ENCODE data around the gene LEUTX.
"Not testable (repeated sequence)": the region's sequence is repeated elsewhere in the genome, so short reads cannot be mapped to it uniquely, and the experiment has no call there.

The LEUTX gene, protein sequence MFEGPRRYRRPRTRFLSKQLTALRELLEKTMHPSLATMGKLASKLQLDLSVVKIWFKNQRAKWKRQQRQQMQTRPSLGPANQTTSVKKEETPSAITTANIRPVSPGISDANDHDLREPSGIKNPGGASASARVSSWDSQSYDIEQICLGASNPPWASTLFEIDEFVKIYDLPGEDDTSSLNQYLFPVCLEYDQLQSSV

DNA sequence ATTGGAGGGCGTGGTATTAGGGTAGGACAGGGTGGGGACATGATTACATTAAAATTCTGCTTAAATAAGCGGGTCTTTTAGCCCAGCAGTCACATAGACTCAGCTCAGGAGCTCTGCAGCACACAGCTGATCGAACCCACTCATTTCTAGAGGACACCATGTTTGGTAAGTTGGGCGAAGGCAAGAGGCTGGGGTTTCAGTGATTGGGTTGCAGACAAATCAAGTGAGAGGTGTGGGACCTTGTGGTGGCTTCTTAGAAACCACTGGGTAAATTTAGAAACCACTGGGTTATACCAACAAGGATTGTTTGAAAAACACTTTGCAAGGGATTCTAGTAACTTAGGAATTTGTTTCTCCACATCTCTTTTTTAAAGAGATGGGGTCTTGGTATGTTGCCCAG is at the start of gene LEUTX:
Gene LEUTX, plus strand, starts transcription at position 92 of the 400 bp plus-strand sequence. Its CDS starts 67 bp downstream, at position 159.
- no peak for DNase-seq

DNA sequence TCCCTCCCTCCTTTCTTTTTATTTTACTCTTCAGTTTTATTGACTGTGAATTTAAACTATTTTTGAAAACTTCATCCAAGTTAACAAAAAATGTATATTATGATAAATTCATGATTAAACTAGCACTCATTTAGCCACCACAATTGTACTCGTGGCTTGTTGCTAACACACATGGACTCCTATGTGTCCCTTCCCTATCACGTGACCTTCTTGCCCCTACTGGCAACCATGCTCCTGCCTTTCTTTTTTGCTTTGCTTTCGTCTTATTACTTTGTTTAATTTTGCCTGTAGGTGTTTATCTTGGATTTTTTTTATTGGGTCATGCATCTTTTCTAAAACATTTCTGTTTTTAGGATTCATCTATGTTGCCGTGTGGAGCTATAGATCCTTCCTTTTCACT is 49.1 kb upstream of the LEUTX start:
- no peak for DNase-seq

DNA sequence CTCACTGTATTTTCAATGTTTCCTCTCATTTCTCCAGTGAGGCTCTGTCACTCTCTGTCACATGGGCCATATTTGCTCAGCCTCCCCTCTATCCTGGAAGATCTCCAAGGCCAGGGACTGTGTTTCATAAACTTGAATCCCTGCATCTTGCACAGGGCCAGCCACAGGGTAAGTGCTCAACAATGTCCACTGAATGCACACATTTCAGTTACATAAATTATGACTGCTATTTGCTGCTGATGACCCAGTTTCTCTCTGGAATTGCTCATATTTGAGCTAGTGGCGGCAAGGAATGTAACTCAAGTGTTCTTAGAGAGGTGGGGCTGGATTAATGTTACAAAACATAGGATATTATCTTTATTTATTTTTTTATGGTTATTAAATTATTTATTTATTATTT is 47.0 kb upstream of the LEUTX start:
- no peak for DNase-seq

DNA sequence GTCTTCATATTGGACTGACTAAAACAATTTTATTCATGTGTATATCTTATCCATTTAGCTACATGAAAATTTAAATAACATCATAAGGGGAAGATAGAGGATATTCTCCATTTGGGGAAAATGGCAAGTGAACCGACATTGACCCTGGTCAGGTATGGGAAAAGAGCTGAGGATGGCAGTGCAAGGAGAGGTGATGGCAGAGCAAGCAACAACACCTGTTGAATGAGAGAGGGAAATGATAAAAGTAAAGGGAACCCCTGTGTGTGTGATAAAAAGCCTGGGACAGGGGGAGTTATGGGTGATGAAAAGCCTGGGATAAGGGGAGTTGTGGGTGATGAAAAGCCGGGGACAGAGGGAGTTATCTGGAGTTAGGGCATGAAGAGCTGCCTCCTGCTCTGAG is 44.8 kb upstream of the LEUTX start:
- DNase-seq: no peak

DNA sequence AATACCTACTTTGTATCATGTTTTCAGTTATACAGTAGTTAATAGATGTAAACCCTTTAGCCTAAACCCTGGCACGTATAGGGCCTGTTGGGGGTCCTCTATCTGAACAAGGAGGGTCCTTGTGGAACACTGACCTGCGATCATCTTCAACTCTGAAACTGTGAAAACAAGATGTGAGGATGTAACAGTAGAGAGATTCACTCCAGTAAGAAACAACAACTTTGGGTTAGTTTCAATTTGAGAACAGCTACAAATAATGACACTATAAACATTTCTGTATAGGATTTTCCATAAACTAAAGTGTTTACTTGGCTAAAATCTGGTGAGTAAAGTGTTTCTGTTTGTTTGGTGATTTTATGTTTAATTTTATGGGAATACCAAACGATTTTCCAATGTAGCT is 43.0 kb upstream of the LEUTX start:
- no peak for DNase-seq

DNA sequence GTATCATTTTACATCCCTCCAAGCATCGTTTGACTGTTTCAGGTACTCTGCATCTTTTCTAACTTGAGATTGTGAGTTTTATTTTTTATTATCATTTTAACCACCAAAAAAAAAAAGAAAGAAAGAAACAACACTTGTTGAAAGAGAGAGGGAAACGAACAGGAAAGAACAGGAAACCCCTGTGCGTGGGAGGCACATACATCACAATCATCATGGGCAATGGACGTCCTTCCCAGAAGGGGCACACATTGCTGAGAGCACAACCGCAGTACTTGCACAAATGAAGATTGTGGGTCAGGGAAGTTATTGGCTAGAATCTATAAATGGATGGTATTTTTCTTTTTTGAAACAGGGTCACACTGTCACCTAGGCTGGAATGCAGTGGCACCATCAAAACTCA is 42.6 kb upstream of the LEUTX start:
- DNase-seq: no peak

DNA sequence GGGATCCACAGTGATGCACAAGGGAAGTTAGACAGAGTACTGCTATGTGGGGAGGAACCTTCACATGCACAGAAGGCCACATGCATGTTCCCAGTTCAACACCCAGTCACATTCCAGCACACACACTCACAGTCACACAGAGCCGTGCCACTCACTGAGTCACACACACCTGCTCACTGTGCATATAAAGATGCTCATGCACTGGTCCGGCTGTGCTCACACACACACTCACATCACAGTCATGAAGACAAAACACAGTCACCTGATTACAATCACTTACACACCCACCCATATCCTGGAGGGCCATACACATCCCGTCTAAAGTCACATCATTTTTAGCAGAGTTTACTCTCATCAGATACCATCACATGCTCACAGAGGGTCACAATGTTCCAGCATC is 41.3 kb upstream of the LEUTX start:
- no peak for DNase-seq

DNA sequence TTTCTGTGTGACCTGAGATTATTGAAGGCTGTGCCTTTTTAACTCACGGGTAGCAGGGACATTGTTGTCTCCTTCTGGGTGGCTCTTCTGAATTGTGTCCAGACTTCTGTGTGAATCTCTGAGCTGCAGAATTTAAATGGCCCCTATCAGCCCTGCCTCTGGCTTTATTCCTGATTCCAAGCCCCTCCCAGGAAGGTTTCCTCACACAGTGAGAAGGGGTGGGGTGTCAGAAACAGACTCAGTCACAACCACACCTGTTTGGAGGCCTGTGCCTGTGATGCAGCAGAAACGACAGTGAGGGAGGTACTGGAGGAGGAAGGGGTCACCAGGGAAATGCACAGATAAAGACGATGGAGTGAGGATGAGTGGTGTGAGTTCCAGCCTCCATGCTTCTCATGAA is 40.8 kb upstream of the LEUTX start, which contains the start of gene CLC:
Gene CLC, minus strand, starts transcription at position 139 of the 400 bp plus-strand sequence. Its CDS starts 77 bp downstream, at position 62.
- DNase-seq: no peak

DNA sequence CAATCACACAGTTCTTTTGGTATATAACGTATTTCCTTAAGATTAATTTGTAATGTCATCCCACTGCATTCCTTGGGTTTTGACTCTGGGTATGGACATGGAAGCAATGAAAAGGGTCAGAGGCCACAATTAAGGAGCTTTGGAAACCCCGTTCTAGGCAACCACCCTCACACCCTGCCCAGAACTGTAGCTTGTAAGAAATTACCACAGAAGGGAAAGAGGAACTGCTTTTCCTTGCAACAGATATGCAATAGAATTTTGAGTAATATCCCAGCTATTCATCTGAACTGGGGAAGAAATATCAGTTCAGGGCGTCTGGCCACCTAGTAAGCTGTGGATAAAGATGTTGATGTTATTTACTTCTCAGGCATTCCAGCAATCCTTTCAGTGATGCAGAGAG is 39.8 kb upstream of the LEUTX start:
- no peak for DNase-seq

DNA sequence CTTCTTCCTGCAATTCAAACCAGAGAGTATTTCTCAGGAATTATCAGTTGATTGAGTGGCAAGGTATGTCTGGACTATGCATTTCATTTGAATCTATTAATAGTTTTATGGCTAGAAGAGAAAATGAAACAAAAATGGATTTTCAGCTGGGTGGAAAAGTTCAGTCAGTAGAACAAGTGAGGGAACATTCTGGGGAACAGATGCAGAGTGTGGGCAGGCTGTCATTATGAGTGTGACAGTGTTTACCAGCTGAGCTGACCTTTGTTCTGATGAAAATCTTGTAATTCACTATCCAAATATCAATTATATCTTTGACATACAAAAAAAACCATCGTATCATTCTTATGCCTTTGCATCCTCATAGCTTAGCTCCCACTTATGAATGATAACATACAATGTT is 38.3 kb upstream of the LEUTX start:
- no peak for DNase-seq

DNA sequence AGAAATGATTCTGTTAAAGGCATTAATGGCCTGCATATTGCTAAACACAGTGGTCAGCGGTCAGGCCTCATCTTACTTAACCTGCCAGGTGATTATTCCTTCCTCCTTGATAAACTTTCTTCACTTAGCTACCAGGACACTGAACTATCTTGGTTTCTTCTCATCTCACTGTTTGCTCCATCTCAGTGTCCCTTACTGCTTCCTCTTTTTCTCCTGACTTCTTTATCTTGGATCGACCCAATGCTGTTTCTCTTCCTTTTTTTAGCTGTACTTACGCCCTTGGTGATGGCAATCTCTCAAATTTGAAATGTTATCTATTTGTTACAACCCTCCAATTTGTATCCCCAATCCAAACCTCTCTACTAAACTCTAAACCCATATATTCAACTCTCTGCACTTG is 33.0 kb upstream of the LEUTX start:
- no peak for DNase-seq

DNA sequence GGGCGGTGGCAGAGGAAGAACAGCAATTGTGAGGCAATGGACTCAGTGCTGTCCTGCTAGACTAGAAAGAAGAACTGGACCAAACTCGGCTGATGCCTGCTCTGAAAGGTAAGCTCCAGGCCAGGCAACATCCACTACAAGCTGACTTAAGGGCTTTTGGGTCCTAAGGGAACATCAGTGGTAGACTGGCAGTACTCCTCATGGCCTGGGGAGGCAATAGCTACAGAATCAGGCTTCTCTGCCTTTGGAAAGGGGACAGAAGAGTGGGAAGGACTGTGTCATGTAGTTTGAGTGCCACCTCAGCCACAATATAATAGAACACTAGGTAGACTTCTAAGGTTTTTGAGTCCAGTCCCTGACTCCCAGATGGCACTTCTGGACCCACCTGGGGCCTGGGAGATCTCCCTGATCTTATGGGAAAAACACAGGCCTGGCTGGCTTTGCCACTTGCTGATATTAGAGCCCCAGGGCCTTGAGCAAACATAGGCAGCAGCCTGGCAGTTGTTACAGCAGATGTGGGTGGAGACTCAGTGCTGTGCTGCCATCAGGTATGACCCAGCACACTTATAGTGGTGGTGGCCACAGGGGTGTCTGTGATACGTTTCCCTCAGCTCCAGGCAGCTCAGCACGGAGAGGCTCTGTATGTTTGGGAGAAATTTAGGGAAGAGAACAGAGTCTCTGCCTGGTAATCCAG is 31.7 kb upstream of the LEUTX start:
- DNase-seq: no peak

DNA sequence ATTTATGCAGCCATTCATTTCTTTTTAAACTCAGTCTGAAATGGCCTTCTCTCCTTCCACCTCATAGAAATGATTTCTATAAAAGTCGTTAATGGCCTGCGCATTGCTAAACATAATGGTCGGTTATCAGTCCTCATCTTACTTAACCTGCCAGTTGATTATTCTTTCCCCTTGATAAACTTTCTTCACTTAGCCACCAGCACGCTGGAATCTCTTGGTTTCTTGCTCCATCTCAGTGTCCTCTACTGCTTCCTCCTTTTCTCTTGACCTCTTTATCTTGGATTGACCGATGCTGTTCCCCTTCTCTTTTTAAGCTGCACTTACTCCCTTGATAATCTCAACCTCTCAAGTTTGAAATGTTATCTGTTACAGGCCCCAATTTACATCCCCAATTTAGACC is 28.7 kb upstream of the LEUTX start:
- no peak for DNase-seq

DNA sequence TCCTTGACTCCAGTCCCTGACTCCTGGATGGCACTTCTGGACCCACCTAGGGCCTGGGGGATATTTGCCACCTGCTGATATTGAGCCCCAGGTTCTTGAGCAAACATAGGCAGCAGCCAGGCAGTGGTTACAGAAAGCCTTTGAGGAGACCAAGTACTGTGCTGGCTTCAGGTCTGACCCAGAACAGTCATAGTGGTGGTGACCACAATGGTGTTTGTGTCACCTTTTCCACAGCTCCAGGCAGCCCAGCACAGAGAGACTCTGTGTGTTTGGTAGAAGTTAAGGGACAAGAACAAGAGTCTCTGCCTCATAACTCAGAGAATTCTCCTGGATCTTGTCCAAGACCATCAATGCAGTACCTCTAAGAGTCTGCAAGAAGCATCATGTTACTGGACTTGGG is 26.3 kb upstream of the LEUTX start:
- DNase-seq: no peak

DNA sequence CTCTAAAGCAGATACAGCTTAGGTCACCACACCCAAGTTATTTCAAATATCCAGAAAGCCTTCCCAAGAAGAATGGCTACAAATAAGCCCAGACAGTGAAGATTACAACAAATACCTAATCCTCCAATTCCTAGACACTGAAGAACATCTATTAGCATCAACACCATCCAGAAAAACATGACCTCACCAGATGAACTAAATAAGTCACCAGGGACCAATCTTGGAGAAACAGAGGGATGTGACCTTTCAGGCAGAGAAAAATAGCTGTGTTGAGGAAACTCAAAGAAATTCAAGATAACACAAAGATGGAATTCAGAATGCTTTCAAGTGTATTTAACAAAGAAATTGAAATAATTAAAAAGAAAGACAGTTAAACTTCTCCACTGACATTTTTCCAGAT is 25.9 kb upstream of the LEUTX start:
- DNase-seq: no peak

DNA sequence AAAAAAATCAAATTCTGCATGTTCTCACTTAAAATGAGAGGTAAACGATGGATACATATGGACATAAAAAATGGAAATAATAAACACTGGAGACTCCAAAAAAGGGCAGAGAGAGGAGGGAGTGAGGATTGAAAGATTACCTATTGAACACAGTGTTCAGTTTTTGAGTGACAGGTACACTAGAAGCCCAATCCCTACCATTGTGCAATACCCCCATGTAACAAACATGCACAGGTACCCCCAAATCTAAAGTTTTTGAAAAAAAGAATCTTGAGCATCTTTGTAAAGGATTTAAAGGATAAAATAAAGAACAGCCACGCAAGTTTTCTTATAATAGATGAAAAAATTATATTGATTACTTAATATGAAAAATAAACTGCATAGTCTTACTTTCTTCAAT is 24.1 kb upstream of the LEUTX start:
- DNase-seq: no peak

DNA sequence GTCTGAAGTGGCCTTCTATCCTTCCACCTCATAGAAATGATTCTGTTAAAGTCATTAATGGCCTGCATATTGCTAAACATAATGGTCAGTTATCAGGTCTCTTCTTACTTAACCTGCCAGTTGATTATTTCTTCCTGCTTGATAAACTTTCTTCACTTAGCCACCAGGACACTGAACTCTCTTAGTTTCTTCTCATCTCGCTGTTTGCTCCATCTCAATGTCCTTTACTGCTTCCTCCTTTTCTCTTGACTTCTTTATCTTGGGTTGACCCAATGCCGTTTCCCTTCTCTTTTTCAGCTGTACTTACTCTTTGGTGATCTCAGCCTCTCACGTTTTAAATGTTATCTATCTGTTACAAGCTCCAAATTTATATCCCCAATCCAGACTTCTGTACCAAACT is 23.7 kb upstream of the LEUTX start:
- no peak for DNase-seq

DNA sequence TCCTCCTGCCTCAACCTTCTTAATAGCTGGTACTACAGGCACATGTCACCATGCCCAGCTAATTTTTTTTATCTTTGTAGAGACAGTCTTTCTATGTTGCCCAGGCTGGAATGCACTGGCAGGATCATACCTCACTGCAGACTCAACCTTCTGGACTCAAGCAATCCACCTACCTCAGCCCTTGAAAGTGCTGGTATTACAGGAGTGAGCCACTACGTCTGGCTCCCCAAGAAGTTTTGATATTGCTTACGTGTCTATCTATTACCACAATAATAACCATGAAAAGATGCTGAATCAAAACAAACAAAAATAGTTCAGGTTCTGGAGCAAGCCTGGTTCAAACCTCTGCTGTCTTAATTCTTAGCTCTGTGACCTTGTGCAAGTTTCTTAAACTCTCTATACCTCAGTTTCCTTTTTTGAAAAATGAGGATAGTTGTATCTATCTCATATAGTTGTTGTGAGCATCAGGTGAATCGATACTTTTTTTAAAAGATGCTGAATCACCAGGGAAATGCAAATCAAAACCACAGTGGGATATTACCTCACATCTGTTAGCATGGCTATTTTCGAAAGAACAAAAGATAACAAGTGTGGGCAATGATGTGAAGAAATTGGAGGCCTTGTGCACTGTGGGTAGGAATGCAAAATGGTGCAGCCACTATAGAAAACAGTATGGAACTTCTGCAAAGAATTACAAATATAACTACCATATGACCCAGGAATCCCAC is 19.0 kb upstream of the LEUTX start:
- no peak for DNase-seq

DNA sequence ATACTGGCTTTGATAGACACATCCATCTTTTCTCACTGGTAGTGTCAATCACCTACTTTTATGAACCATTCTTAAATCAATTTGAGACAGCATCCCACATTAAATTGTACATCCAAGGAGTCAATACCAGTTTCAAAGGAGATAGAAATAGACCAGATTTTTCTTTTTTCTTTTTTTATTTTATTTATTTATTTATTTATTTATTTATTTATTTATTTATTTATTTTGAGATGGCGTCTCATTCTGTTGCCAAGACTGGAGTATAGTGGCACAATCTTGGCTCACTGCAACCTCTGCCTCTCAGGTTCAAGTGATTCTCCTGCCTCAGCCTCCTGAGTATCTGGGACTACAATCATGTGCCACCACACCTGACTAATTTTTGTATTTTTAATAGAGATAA is 16.8 kb upstream of the LEUTX start:
- not testable (repeated sequence) for DNase-seq

DNA sequence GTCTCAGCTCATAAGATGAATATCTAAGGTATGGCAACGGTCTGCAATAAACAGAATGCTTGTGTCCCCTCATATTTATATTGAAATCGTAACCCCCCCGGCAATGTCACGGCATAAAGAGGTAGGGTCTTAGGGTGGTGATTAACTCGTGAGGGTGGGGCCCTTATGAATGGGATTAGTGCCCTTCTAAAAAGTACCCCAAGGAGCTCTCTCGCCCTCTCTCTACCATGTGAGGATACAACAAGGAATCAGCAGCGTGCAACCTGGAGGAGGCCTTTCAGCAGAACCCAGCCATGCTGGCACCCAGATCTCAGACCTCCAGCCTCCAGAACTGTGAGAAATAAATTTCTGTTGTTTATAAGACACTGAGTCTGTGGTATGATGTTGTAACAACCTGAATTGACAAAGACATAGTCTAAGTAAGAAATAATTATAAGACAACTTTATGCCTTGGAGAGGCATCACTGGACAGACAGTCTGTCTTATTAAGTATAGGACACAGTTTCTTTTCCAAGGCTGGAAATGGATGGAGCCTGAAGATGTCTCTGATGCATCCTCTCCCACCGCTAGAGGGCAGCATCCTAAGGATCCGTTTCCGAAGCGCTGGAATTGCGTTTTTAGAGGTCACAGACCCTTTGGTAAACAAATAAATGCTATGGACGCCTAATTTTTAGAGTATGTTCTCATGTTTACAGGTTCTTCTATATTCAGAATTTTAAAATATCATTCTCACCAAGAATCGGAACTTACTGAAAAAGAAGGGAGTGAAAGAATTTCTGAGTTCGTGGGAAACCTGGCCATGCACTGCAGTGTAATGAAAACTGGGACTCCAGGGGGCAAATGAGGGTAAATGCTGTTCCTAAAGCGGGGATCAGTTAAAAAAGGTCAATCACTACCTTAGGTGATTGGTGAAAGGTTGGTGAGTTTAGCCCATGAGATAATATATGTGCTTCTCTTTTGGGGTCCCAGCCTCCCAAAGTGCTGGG is 13.3 kb upstream of the LEUTX start:
- no peak for DNase-seq

DNA sequence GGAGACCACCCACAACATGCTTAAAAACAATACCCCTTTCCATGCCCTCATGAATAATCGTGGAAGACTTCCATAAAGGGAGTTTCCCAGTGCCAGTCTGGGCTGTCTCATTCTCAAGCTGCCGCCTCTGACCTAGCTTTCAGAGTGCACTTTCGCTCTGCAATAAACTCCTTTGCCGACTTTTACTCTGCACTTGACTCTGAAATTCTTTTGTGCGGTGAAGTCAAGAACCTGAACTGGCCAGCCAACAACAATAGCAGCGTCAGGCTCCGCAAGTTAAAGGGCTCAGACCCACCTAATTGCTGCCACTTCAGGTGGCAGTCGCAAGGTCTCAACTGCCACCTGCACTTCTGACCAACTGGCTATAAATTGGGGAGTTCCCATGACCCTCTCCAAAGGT is 10.3 kb upstream of the LEUTX start:
- no peak for DNase-seq

DNA sequence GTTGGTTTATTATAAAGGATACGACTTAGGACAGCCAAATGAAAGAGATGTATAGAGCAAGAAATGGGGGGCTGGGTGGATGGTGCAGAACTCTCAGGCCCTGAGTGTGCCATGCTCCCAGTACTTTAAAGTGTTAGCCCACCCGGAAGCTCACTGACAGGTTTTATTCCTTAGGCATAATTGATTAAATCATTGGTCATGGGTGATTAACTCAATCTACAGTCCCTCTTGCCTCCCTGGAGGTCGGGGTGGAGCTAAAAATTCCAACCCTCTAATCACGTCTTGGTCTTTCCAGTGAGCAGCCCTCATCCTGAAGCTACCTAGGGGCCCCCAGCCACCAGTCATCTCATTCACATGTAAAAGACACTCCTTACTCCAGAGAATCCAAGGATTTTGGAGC is 9.9 kb upstream of the LEUTX start:
- DNase-seq: no peak

DNA sequence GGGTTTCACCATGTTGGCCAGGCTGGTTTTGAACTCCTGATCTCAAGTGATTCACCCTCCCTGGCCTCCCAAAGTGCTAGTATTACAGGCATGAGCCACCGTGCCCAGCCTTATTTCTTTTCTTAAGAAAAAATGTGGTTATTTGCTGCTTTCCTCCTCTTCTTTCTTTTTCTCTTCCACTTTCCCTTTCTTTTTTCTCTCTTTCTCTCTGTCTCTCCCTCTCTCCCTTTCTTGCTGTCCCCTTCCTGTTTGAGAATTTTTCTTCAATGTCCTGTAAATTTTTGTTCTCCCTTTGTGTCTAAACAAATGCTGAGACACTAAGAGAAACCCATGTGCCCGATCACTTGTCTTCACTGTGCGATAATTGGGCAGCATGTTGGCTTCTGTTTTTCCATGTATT is 2.2 kb downstream of the LEUTX start:
- DNase-seq: no peak

Measured in bone marrow (tissue), 2 donors.